ENCODE measurements around the gene TOX2. TPM values are rescaled to one million over a fixed set of nuclear protein-coding genes. Genes with fewer than 3 reads are reported as not detected.

Gene TOX2
- total RNA-seq, 1 donor, result not detected

GRCh38 chr20:44052166-44052565 lies 137.5 kb downstream of the TOX2 start:
- no peak for DNase-seq (ENCODE audit: low read depth in 2 of 3, low spot score in 2 of 3)

GRCh38 chr20:44053046-44053445 lies 138.4 kb downstream of the TOX2 start:
- DNase-seq (ENCODE audit: low read depth in 2 of 3, low spot score in 2 of 3), result no peak

GRCh38 chr20:44054118-44054517 lies 139.5 kb downstream of the TOX2 start:
- no peak for DNase-seq (ENCODE audit: low read depth in 2 of 3, low spot score in 2 of 3)

- no peak for DNase-seq (ENCODE audit: low read depth in 2 of 3, low spot score in 2 of 3)
These were observed 140.2 kb downstream of the TOX2 start for GRCh38 chr20:44054849-44055248.

- DNase-seq (ENCODE audit: low read depth in 2 of 3, low spot score in 2 of 3), result peak in 2 of 3 donors; percentile 52 to 78
These were observed 141.5 kb downstream of the TOX2 start for GRCh38 chr20:44056010-44056698.

GRCh38 chr20:44057698-44058675 lies 143.3 kb downstream of the TOX2 start:
- no peak for DNase-seq (ENCODE audit: low read depth in 2 of 3, low spot score in 2 of 3)

- DNase-seq (ENCODE audit: low read depth in 2 of 3, low spot score in 2 of 3), result no peak
These were observed 150.1 kb downstream of the TOX2 start for GRCh38 chr20:44064501-44065400.

- no peak for DNase-seq (ENCODE audit: low read depth in 2 of 3, low spot score in 2 of 3)
These were observed 151.0 kb downstream of the TOX2 start for GRCh38 chr20:44065401-44066340.

GRCh38 chr20:44066645-44067606 lies 152.3 kb downstream of the TOX2 start:
- DNase-seq (ENCODE audit: low read depth in 2 of 3, low spot score in 2 of 3), result no peak

- DNase-seq (ENCODE audit: low read depth in 2 of 3, low spot score in 2 of 3), result no peak
These were observed 153.0 kb downstream of the TOX2 start for GRCh38 chr20:44067650-44068081.

- DNase-seq (ENCODE audit: low read depth in 2 of 3, low spot score in 2 of 3), result no peak
These were observed 153.9 kb downstream of the TOX2 start for GRCh38 chr20:44068316-44069201.

GRCh38 chr20:44069203-44070011 lies 154.8 kb downstream of the TOX2 start:
- DNase-seq (ENCODE audit: low read depth in 2 of 3, low spot score in 2 of 3), result peak; percentile 64 to 87 (median 70)

GRCh38 chr20:44070139-44070900 lies 155.7 kb downstream of the TOX2 start:
- peak; percentile 39 to 69 (median 49) for DNase-seq (ENCODE audit: low read depth in 2 of 3, low spot score in 2 of 3)

- DNase-seq (ENCODE audit: low read depth in 2 of 3, low spot score in 2 of 3), result no peak
These were observed 156.4 kb downstream of the TOX2 start for GRCh38 chr20:44071057-44071456.

- DNase-seq (ENCODE audit: low read depth in 2 of 3, low spot score in 2 of 3), result no peak
These were observed 157.0 kb downstream of the TOX2 start for GRCh38 chr20:44071526-44072111.
